Body of pancreas (tissue), 4 donors: Measurements from ENCODE around the gene EFCAB6. TPM values are rescaled to one million over a fixed set of nuclear protein-coding genes. Genes with fewer than 3 reads are reported as not detected.

ENCODE experiments used
- ATAC-seq: fragments of 150-250 bp; one replicate; pipeline ENCODE4 v1.9.1; 2016
- DNase-seq, 4 donors: peaks; one replicate each; pipeline ENCODE4 v3.0.0-alpha.2; 2019
- H3K27ac ChIP-seq, 4 donors: fragments of 200-600 bp; sonication (generic); 1 replicate in 3 of 4; 2 replicates in 1 of 4; pipeline versions ENCODE4 v1.5.1 to v1.6.1; 2016 to 2019; ENCODE audit warnings: mild to moderate bottlenecking in 1 of 4, mixed read lengths in 1 of 4, moderate library complexity in 1 of 4
- H3K27me3 ChIP-seq, 2 donors: fragments of 200-600 bp; sonication (generic); one replicate each; pipeline ENCODE4 v1.6.0; 2016; ENCODE audit warnings: mild to moderate bottlenecking in 1 of 2
- H3K36me3 ChIP-seq, 2 donors: fragments of 200-600 bp; sonication (generic); replicated peaks in 1 of 2; 2 replicates each; pipeline ENCODE4 v1.5.1; 2016; ENCODE audit warnings: low read depth in 2 of 2; ENCODE audit not compliant: insufficient read depth in 1 of 2
- H3K4me1 ChIP-seq: fragments of 200-600 bp; sonication (generic); one replicate; pipeline ENCODE4 v1.6.0; 2016
- H3K4me3 ChIP-seq, 2 donors: fragments of 200-600 bp; sonication (generic); 1 replicate in 1 of 2; 2 replicates in 1 of 2; pipeline ENCODE4 v1.5.1; 2016 to 2019
- H3K9me3 ChIP-seq, 3 donors: fragments of 200-600 bp; sonication (generic); 1 replicate in 2 of 3; 2 replicates in 1 of 3; pipeline ENCODE4 v1.5.1; 2016
- POLR2A ChIP-seq, 3 donors: fragments of 450-650 bp; IDR thresholded peaks; one replicate each; pipeline ENCODE4 v1.6.1; 2016; ENCODE audit warnings: antibody characterized with exemption in 3 of 3, mild to moderate bottlenecking in 2 of 3
- WGBS, 2 donors: methylation state at CpG; one replicate each; pipeline ENCODE4 v1.1.5; 2017; 5-methylcytosine and 5-hydroxymethylcytosine counted together
- intact Hi-C: fragments of 100-400 bp; cut with DNase I; formaldehyde crosslinking; loops from one replicate; pipeline ENCODE4 v1.15.1; 2023
- total RNA-seq, 2 donors: library from RNA; depleted of rRNA; stranded (reverse); fragments of >200 nt; gene quantifications; one replicate each; pipeline ENCODE4 v1.1.0, GENCODE V29; 2016
- TF ChIP-seq, protein P1 (sequence below), 7 experiments: fragments of 450-650 bp in 4 of 7; fragments of 200-600 bp in 3 of 7; sonication (generic) in 3 of 7; IDR thresholded peaks; one replicate each; pipeline ENCODE4 v1.5.1; 2016 to 2019; ENCODE audit warnings: antibody characterized with exemption in 7 of 7

Gene EFCAB6
- total RNA-seq, 2 donors from 2014 or later = 4.0 to 4.4 TPM

DNA sequence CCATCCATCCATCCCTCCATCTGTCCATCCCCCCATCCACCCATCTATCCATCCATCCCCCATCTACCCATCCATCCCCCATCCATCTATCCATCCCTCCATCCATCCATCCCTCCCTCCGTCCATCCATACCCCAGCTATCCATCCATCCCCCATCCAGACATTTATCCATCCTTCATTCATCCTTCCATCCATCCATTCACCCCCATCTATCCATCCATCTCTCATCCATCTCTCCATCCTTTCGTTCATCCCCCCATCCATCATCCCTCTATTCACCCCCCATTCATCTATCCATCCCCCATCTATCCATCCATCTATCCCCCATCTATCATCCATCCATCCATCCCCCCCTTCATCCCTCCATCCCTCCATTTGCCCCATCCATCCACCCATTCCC is 302.8 kb downstream of the EFCAB6 start:
- TF ChIP-seq, protein P1, sequence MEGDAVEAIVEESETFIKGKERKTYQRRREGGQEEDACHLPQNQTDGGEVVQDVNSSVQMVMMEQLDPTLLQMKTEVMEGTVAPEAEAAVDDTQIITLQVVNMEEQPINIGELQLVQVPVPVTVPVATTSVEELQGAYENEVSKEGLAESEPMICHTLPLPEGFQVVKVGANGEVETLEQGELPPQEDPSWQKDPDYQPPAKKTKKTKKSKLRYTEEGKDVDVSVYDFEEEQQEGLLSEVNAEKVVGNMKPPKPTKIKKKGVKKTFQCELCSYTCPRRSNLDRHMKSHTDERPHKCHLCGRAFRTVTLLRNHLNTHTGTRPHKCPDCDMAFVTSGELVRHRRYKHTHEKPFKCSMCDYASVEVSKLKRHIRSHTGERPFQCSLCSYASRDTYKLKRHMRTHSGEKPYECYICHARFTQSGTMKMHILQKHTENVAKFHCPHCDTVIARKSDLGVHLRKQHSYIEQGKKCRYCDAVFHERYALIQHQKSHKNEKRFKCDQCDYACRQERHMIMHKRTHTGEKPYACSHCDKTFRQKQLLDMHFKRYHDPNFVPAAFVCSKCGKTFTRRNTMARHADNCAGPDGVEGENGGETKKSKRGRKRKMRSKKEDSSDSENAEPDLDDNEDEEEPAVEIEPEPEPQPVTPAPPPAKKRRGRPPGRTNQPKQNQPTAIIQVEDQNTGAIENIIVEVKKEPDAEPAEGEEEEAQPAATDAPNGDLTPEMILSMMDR (IDR thresholded peaks at IDR 0.05) = no peak
- TF ChIP-seq POLR2A (IDR thresholded peaks at IDR 0.05) = no peak
- Histone ChIP-seq H3K4me3 (no peak overlapping the region), H3K36me3 (no peaks in the 10 kb centered on the region), H3K4me1 (no peaks in the 10 kb centered on the region), H3K9me3 (no peaks in the 10 kb centered on the region), H3K27me3 (no peaks in the 10 kb centered on the region), H3K27ac (no peak overlapping the region)
- intact Hi-C loops = no loop called here
- DNase-seq (no peak), ATAC-seq (no peak)
- 59 to 74% methylated on average over 2 of the region's 2 CpGs for WGBS, 2 donors

DNA sequence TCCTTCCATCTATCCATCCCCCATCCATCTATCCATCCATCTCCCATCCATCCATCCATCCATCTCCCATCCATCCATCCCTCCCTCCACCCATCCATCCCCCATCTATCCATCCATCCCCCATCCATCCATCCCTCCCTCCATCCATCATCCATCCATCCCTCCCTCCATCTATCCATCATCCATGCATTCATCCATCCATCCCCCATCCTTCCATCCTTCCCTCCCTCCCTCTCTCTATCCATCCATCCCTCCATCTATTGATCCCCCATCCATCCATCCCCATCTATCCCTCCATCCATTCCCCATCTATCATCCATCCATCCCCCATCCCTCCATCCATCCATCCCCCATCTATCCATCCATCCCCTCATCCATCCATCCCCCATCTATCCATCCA is 303.6 kb downstream of the EFCAB6 start:
- ATAC-seq (no peak), DNase-seq (no peak)
- Histone ChIP-seq H3K36me3 (no peaks in the 10 kb centered on the region), H3K27ac (no peak overlapping the region), H3K4me1 (no peaks in the 10 kb centered on the region), H3K27me3 (no peaks in the 10 kb centered on the region), H3K9me3 (no peaks in the 10 kb centered on the region), H3K4me3 (no peak overlapping the region)
- no peak for TF ChIP-seq POLR2A (IDR thresholded peaks at IDR 0.05)
- TF ChIP-seq, protein P1 (IDR thresholded peaks at IDR 0.05) = no peak
- intact Hi-C loops = no loop called here

DNA sequence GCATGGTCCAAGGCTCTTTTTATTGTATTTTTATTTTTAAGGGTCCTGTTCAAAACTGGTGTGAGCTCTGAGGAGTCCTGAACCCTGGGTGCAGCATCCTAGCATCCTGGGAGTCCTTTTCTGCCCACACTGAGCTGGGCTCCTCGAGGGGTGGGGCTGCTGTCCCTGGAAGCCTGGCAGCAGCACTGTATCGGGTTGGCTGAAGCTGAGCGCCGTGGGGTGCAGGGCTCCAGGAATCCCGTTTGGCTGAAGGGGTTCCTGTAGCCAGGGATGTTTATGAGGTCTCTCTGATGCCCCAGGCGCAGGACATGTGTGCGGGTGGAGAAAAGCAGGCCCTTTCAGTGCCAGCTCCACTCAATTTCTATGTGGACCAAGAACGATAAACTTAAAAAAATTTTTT is 304.9 kb downstream of the EFCAB6 start:
- Histone ChIP-seq H3K4me3 (no peak overlapping the region), H3K9me3 (no peaks in the 10 kb centered on the region), H3K27ac (no peak overlapping the region), H3K36me3 (no peaks in the 10 kb centered on the region), H3K27me3 (no peaks in the 10 kb centered on the region), H3K4me1 (no peaks in the 10 kb centered on the region)
- intact Hi-C loops = no loop called here
- TF ChIP-seq POLR2A (IDR thresholded peaks at IDR 0.05) = no peak
- TF ChIP-seq, protein P1 (IDR thresholded peaks at IDR 0.05) = no peak
- 47 to 59% methylated on average over 8 of the region's 8 CpGs for WGBS, 2 donors
- ATAC-seq = no peak
- DNase-seq = no peak

DNA sequence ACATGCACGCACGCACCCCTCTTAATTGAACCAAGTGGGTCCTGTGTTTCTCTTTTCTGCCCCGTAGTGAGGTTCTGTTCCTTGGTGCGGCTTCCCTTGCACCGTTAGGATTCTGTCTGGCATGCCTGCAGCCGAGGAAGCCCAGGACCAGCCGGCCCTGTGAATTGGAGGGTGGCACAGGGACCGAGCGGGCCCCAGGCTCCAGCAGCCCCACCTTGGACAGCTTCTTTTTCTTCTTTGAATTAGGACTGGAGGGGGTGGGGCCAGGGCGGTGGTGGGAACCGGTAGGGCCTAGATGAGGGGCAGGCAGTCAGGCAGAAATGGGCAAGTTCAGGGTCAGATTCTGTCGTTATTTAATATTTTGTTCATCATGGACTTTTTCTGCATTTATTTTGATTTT is 305.6 kb downstream of the EFCAB6 start:
- WGBS, 2 donors = 67 to 69% methylated on average over 10 to 12 of the region's 12 CpGs
- Histone ChIP-seq H3K9me3 (no peaks in the 10 kb centered on the region), H3K4me3 (no peak overlapping the region), H3K27me3 (no peaks in the 10 kb centered on the region), H3K27ac (no peak overlapping the region), H3K4me1 (no peaks in the 10 kb centered on the region), H3K36me3 (no peaks in the 10 kb centered on the region)
- TF ChIP-seq POLR2A (IDR thresholded peaks at IDR 0.05) = no peak
- TF ChIP-seq, protein P1 (IDR thresholded peaks at IDR 0.05) = no peak
- ATAC-seq = no peak
- DNase-seq = no peak
- intact Hi-C loops = no loop called here

DNA sequence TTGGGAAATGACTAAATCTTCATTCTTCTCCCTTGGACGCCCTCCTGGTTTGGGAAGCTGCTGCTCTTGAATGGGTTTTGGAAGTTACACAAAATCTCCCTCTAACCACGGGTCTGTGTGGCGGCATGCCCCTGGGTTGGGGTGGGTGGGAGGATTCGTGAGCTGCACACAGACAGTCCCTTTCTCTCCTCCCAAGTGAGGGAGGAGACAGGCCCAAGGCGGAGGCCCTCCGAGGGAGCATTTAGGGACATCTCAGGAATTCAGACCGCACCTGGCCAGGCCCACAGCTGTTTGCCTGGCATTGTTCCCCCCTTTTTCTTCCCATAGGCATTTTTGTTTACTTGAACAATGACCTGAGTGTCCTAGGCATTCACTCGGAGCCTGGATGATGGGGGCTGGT is 306.2 kb downstream of the EFCAB6 start:
- H3K4me1 ChIP-seq = no peaks in the 10 kb centered on the region
- no peaks in the 10 kb centered on the region for H3K9me3 ChIP-seq
- no peak for ATAC-seq
- H3K36me3 ChIP-seq = no peaks in the 10 kb centered on the region
- no peak overlapping the region for H3K27ac ChIP-seq
- H3K27me3 ChIP-seq = no peaks in the 10 kb centered on the region
- no peak overlapping the region for H3K4me3 ChIP-seq
- intact Hi-C loops = no loop called here
- DNase-seq = no peak
- 49 to 54% methylated on average over 4 to 8 of the region's 8 CpGs for WGBS, 2 donors
- TF ChIP-seq POLR2A (IDR thresholded peaks at IDR 0.05) = no peak
- TF ChIP-seq, protein P1 (IDR thresholded peaks at IDR 0.05) = no peak
